Tibial nerve (tissue), 3 donors: ENCODE measurements around the gene MYOM3.

Experiments used
- EP300 ChIP-seq, 2 donors: sonication (generic); formaldehyde crosslinking; IDR thresholded peaks; one replicate each; pipeline ENCODE4 v1.6.1; 2017; ENCODE audit warnings: antibody characterized with exemption in 2 of 2, mild to moderate bottlenecking in 1 of 2
- POLR2A ChIP-seq, 2 donors: fragments of 450-650 bp; IDR thresholded peaks; one replicate each; pipeline ENCODE4 v1.6.1; 2017; ENCODE audit warnings: antibody characterized with exemption in 2 of 2, mild to moderate bottlenecking in 2 of 2, moderate library complexity in 2 of 2

DNA sequence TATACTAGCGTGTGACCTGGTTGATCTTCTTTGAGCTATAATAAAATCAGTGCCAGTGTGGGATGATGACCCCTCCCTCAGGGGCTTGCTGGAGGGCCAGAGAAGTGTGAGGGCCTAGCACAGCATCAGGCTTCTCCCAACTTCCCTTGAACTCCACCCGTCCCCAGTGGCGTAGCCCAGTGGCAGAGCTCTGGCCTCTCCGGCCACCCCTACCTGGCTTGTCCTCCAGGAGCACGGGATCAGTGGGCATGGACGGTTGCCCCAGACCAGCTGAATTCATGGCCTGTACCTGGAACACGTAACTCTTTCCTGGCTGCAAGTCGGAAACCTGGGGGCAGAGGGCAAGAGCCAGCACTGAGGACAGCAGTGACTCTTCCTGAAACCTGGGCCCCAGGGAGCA, 36.0 kb downstream of the MYOM3 start:
- TF ChIP-seq POLR2A (IDR thresholded peaks at IDR 0.05) (no peak), EP300 (IDR thresholded peaks at IDR 0.05) (no peak)
